GM19025 (cell line): ENCODE data around the gene RNF169.

Experiments
- ATAC-seq: cut with Tn5 transposase; IDR thresholded peaks from one replicate; pipeline ENCODE4 v1.9.1; 2021; ENCODE audit warnings: mild to moderate bottlenecking, low read depth, moderate library complexity; ENCODE audit not compliant: unreplicated experiment

The RNF169 gene

GRCh38 chr11:74860743-74861142, 112.1 kb downstream of the RNF169 start:
- no peak for ATAC-seq

- no peak for ATAC-seq
Observed at GRCh38 chr11:74863410-74863809, 114.8 kb downstream of the RNF169 start.

- ATAC-seq: no peak
Observed at GRCh38 chr11:74866557-74866956, 117.9 kb downstream of the RNF169 start.

GRCh38 chr11:74870485-74870884, 121.8 kb downstream of the RNF169 start:
- ATAC-seq: no peak

GRCh38 chr11:74871037-74871436, 122.4 kb downstream of the RNF169 start:
- ATAC-seq: no peak

GRCh38 chr11:74877132-74877531, 128.5 kb downstream of the RNF169 start:
- no peak for ATAC-seq
